Nephron progenitor cell (in vitro differentiated cells): Measurements from ENCODE around the gene SC5D.

Source experiments
- DNase-seq: peaks from one replicate; pipeline ENCODE4 v3.0.0; 2021
- H3K27ac Mint-ChIP-seq: 2 replicates; pipeline ENCODE4 v1.8.0; 2021; ENCODE audit warnings: mild to moderate bottlenecking, moderate library complexity, mixed read lengths
- H3K27me3 Mint-ChIP-seq: 2 replicates; pipeline ENCODE4 v1.8.0; 2021; ENCODE audit warnings: mild to moderate bottlenecking, low read depth, mixed read lengths; ENCODE audit not compliant: poor library complexity
- H3K36me3 Mint-ChIP-seq: 2 replicates; pipeline ENCODE4 v1.8.0; 2021; ENCODE audit warnings: low read depth, mixed read lengths
- H3K4me1 Mint-ChIP-seq: 2 replicates; pipeline ENCODE4 v1.8.0; 2021; ENCODE audit warnings: mixed read lengths
- H3K4me3 Mint-ChIP-seq: 2 replicates; pipeline ENCODE4 v1.8.0; 2021; ENCODE audit warnings: mild to moderate bottlenecking, moderate library complexity, mixed read lengths
- H3K9me3 Mint-ChIP-seq: 2 replicates; pipeline ENCODE4 v1.8.0; 2021; ENCODE audit warnings: mild to moderate bottlenecking, moderate library complexity, mixed read lengths
- CTCF ChIP-seq: fragments of 200-600 bp; sonication (generic); IDR thresholded peaks from 2 replicates; pipeline ENCODE4 v1.5.0; 2021; ENCODE audit warnings: antibody characterized with exemption

Gene SC5D

GRCh38 chr11:121257289-121257688, 35.3 kb upstream of the SC5D start:
- Mint-ChIP-seq H3K27me3 (no peaks in the 10 kb centered on the region), H3K4me1 (no peaks in the 10 kb centered on the region), H3K36me3 (peaks cover 4% of the 10 kb centered on the region), H3K27ac (no peak overlapping the region), H3K9me3 (peaks cover 32% of the 10 kb centered on the region), H3K4me3 (no peak overlapping the region)
- TF ChIP-seq CTCF: no peak
- DNase-seq: no peak

- no peak for TF ChIP-seq CTCF
- Mint-ChIP-seq H3K9me3 (peaks cover 37% of the 10 kb centered on the region), H3K4me3 (no peak overlapping the region), H3K4me1 (no peaks in the 10 kb centered on the region), H3K36me3 (peaks cover 8% of the 10 kb centered on the region), H3K27ac (no peak overlapping the region), H3K27me3 (no peaks in the 10 kb centered on the region)
- no peak for DNase-seq
These were observed 34.6 kb upstream of the SC5D start for GRCh38 chr11:121257976-121258375.

- Mint-ChIP-seq H3K36me3 (peaks cover 15% of the 10 kb centered on the region), H3K27ac (no peak overlapping the region), H3K9me3 (peaks cover 49% of the 10 kb centered on the region), H3K27me3 (peaks cover 4% of the 10 kb centered on the region), H3K4me1 (peaks cover 37% of the 10 kb centered on the region), H3K4me3 (no peak overlapping the region)
- DNase-seq: no peak
- no peak for TF ChIP-seq CTCF
These were observed 27.0 kb upstream of the SC5D start for GRCh38 chr11:121265586-121265985.

- Mint-ChIP-seq H3K27me3 (peaks cover 6% of the 10 kb centered on the region), H3K4me1 (peaks cover 42% of the 10 kb centered on the region), H3K9me3 (peaks cover 28% of the 10 kb centered on the region), H3K27ac (peak overlapping the region; percentile 4), H3K4me3 (peak overlapping the region; percentile 6), H3K36me3 (peaks cover under 1% of the 10 kb centered on the region)
- DNase-seq: no peak
- TF ChIP-seq CTCF: no peak
These were observed 24.0 kb upstream of the SC5D start for GRCh38 chr11:121268581-121268980.

GRCh38 chr11:121270001-121270678, 22.4 kb upstream of the SC5D start:
- DNase-seq: no peak
- H3K4me1 Mint-ChIP-seq: peaks cover 42% of the 10 kb centered on the region

More at GRCh38 chr11:121270001-121270678, 22.4 kb upstream of the SC5D start:
- peaks cover 13% of the 10 kb centered on the region for H3K9me3 Mint-ChIP-seq
- H3K27me3 Mint-ChIP-seq: peaks cover 10% of the 10 kb centered on the region
- H3K27ac Mint-ChIP-seq: peak overlapping the region; percentile 38
- no peak overlapping the region for H3K4me3 Mint-ChIP-seq
- TF ChIP-seq CTCF: no peak
- H3K36me3 Mint-ChIP-seq: no peaks in the 10 kb centered on the region
